GM19239 (cell line): Measurements from ENCODE around the gene VPS41.
"Not testable (repeated sequence)": the region's sequence is repeated elsewhere in the genome, so short reads cannot be mapped to it uniquely, and the experiment has no call there.

ENCODE experiments used
- DNase-seq: peaks from one replicate; pipeline ENCODE4 v3.0.0; 2011; ENCODE audit warnings: low spot score; ENCODE audit not compliant: insufficient read length
- FAIRE-seq: peaks from 2 replicates; lab custom pipeline; 2011; peaks lifted over from hg19 to GRCh38; lab: Jason Lieb, UNC

VPS41 gene

GRCh38 chr7:38908759-38909335 lies at the start of gene VPS41:
Gene VPS41, minus strand, starts transcription at chr7:38909191. Its CDS starts 17 bp downstream, at chr7:38909174.
- DNase-seq, result peak; percentile 80
- peak; percentile 99 for FAIRE-seq

- DNase-seq (no peak), FAIRE-seq (no peak)
Measured at GRCh38 chr7:38955892-38956291, 46.9 kb upstream of the VPS41 start.

GRCh38 chr7:38953971-38954370 lies 45.0 kb upstream of the VPS41 start:
- no peak for FAIRE-seq
- DNase-seq, result no peak

DNA sequence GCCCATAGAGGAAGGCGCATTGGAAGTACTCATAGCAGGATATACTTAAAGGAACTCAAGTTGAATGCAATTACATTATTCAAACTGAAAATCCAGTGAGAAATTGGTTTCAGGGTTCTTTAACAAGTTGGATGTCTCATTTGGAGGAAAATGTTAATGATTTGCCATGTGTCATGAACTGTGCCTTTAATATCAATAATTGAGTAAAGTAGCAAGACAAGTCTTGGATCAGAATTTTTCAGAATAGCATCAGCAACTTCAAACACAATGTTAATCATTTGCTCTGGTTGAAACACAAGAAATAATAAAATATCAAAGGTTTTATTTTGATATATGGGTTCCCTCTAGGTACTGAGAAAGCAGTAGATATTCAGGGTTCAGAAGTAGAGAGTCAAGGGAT lies 44.2 kb upstream of the VPS41 start:
- DNase-seq (no peak), FAIRE-seq (no peak)

DNA sequence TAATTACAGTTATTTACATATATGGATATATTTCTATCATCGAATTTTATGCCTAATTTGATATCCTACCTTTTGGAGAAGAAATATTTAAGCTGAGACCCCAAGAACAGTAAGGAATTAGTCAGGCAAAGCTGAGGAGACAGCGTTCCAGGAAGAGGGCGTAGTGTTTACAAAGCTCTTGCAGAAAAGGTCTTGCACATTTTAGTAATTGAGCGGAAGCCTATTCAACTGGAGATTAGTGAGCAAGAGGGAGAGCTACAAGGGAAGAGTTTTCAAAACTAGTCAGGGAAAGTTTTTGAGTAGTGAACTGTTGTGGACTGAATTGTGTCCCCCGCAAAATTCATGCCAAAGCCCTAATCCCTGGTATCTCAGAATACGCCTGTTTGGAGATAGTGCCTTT lies 42.2 kb upstream of the VPS41 start:
- DNase-seq (no peak), FAIRE-seq (no peak)

DNA sequence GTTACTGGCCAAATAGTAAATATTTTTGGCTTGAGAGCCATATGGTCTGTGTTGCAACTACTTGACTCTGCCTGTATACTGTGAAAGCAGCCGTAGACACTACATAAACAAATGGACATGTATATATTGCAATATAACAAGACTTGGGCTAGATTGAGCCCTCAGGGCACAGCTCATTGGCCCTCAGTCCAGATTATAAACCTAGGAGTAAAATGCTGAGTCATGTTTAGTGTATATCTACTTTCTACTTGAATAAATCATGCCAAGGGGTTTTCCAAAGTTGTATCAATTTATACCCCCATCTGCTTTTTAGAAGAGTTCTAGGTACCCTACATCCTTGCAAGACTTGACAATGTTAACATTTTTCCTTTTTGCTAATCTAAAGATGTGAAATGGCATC lies 41.3 kb upstream of the VPS41 start:
- DNase-seq, result no peak
- no peak for FAIRE-seq

DNA sequence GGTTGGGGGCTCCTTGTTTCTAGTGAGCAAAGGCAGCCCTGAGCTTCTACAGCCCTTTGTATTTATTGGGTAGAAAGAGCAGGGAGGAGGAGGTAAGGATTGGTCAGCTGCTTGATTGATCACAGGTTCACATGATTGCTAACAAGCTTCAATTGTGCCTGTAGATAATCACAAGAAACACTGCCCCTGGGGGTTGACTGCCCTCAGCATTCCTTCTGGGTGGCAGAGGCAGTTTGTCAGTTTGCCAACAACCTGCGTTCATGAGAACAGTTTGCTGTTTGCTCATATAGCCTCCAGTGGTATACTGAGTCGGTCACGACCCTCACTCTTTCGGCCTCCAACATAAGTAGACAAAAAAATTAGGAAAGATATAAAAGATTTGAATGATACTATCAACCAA lies 38.5 kb upstream of the VPS41 start:
- not testable (repeated sequence) for FAIRE-seq, DNase-seq

GRCh38 chr7:38942431-38943051 lies 33.5 kb upstream of the VPS41 start:
- FAIRE-seq, result no peak
- no peak for DNase-seq

GRCh38 chr7:38940774-38941173 lies 31.8 kb upstream of the VPS41 start:
- FAIRE-seq, result no peak
- no peak for DNase-seq

DNA sequence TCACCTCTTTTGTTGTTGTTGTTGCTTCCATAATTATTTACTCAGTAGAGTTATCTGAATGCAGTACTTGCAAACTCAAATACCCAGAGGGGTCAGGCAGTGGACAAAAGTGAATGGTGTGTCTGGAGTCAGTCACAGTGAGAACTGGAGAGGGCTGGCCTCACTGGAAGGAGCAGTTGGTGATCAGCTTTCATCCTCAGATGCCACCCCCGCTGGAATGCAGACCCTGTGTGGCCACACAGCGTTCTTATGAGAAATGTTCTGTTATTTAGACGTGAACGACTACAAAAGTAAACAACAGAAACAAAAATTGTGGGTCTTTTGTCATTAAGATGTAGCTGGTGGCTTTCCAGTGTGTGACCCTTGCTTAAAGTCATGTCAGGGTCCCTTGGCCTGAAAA lies 29.6 kb upstream of the VPS41 start:
- DNase-seq (no peak), FAIRE-seq (no peak)

DNA sequence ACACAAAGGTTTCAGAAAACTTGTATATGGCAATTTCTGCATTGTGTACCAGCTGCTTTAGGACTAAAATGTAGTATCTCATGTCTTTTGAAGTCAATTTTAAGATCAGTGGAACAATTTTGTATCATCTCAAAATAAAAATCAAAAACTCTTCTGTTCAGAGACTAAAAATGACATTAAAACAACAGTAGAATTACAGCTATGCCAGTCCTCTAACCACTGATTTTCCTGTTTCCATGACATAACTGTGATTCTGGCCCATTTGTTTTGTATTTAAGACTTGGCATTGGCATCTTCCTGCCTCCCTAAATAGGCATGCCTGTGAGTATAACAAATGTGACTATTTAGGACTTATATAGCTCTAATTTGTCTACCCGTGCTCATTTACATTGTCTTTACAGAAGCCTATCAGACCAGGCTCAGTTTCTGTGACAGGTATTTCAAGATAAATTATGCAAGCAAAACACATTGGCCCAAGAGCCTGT lies 29.1 kb upstream of the VPS41 start:
- DNase-seq (no peak), FAIRE-seq (no peak)

GRCh38 chr7:38936641-38937040 lies 27.6 kb upstream of the VPS41 start:
- FAIRE-seq (no peak), DNase-seq (no peak)

GRCh38 chr7:38934536-38934935 lies 25.5 kb upstream of the VPS41 start:
- DNase-seq (no peak), FAIRE-seq (no peak)

DNA sequence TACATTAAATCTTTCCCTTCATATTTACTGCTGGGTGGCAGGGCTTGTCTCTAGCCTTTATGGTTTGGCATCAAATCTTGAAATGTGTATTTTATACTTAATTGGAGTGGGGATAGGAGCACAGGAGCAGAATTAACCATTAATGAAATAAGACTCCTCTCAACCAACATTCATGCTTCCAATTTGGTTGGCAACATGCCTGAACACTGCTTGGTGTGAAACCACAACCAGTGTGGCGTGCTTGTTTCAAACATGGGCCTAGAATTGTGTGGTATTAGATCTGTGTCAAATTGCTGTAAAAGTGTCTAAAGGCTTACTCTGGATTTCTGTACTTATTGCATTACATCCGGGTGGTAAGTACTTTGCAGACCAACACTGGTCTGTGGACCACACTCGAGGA lies 25.1 kb upstream of the VPS41 start:
- FAIRE-seq (no peak), DNase-seq (no peak)

GRCh38 chr7:38932509-38933168 lies 23.6 kb upstream of the VPS41 start:
- DNase-seq (peak; percentile 28), FAIRE-seq (peak; percentile 54)

DNA sequence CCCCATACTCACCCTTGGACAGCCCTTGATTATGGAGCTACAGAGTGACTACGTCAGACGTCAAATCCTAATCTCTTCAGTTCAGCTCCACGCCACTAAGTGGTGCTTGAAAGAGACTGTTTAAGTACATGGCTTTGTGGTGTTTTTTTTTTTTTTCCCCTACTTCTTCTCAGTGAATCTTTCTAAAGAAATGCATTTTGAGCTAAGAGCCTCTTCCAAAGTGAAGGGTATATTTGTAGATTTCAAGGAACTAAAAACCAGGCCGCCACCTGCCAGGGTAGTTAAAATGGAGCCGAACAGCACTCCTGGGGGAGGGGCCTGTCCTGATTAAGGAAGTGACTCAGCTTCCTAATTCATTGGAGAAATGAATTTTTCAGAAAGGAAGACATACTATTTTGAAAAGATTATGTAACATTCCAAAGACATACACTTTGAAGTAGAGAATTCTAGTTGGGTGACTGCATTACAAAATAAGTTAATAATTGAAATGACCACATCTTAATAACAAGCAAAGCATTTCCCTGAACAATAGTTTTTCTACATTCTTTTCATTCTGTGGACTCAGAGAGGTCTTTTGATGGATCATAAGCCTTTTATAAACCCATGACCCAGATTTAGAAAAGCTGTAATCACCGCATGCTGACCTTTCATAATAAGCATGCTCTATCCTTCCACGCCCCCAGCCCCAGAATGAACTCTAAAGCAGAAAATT lies 20.6 kb upstream of the VPS41 start:
- FAIRE-seq (no peak), DNase-seq (no peak)

DNA sequence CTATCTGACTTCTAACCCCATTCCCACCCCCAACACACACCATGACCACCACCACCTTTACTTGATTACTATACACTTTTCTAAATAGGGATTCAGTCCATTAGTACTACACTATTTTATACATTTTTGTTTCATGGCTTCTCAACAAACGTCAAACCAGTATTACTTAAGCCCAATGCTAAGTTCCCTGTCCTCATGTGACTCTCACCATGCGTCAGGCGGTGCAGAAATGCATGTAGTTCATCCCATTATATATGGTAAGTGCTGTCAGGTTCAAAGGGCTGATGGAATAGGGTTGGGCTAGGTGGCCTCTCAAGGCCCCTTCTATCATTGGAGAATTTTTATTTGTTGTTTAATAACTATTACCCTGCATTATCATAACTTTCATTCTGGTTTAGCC lies 19.5 kb upstream of the VPS41 start:
- FAIRE-seq (no peak), DNase-seq (no peak)

- DNase-seq, result no peak
- FAIRE-seq, result no peak
Measured at GRCh38 chr7:38927751-38928150, 18.8 kb upstream of the VPS41 start.

DNA sequence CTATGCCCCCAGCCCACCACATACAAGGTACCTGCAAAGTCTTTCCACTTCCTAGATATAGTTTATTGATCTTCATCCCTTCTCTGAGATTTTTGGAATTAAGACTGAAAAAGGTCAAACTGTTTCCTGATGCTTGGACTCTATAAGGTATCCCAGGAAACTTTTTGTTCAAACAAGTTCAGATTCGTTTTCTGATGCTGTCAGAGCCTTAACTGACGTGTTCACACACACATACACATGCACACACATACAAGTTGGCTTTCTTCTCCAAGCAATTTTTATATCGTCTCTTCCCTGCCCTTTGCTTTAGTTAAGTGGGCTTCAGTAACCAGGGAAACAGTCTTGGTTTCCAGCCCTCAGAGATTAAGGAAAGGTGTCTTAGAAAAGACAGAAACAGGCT lies 11.7 kb upstream of the VPS41 start:
- FAIRE-seq, result no peak
- DNase-seq, result no peak

DNA sequence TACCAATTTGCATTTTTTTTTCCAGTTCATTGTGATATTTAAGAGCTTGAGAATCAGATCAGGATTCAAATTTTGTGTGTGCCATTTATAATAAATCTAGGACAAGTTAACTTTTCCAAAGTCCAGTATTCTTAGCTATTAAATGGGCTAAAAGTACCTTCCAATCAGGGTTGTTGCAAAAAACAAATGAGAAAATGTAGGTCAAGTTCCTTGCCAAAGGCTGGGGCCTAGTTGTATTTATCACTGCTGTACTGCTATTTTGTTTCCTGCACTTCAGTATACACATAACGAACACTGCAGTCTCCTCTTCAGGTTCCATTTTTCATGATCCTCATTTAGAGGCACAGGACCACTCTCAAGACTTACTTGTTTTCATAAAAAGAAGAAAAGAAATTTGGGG lies 7.4 kb upstream of the VPS41 start:
- DNase-seq (no peak), FAIRE-seq (no peak)

- no peak for DNase-seq
- FAIRE-seq, result no peak
Measured at GRCh38 chr7:38909870-38910269, 879 bp upstream of the VPS41 start.
